Thyroid gland (tissue), 4 donors: ENCODE measurements around the gene SH3BGRL2. TPM values are rescaled to one million over a fixed set of nuclear protein-coding genes. Genes with fewer than 3 reads are reported as not detected.

Experiments
- DNase-seq, 2 donors: peaks; one replicate each; pipeline ENCODE4 v3.0.0-alpha.2; 2019
- H3K27ac ChIP-seq, 3 donors: fragments of 200-600 bp; sonication (generic); 1 replicate in 2 of 3; 2 replicates in 1 of 3; pipeline ENCODE4 v1.5.1; 2016 to 2019; ENCODE audit warnings: mild to moderate bottlenecking in 1 of 3, moderate library complexity in 1 of 3
- H3K27me3 ChIP-seq: fragments of 200-600 bp; sonication (generic); one replicate; pipeline ENCODE4 v1.5.1; 2019
- H3K36me3 ChIP-seq, 2 donors: fragments of 200-600 bp; sonication (generic); one replicate each; pipeline ENCODE4 v1.5.1; 2016 to 2019
- H3K4me1 ChIP-seq, 2 donors: fragments of 200-600 bp; sonication (generic); one replicate each; pipeline ENCODE4 v1.5.1; 2017 to 2019
- H3K4me3 ChIP-seq, 3 donors: fragments of 200-600 bp; sonication (generic); replicated peaks in 1 of 3; 1 replicate in 2 of 3; 2 replicates in 1 of 3; pipeline ENCODE4 v1.5.1; 2016; ENCODE audit warnings: mild to moderate bottlenecking in 1 of 3
- H3K9me3 ChIP-seq: fragments of 200-600 bp; sonication (generic); one replicate; pipeline ENCODE4 v1.5.1; 2017
- CTCF ChIP-seq, 6 experiments: fragments of 200-600 bp in 3 of 6; fragments of 450-650 bp in 3 of 6; sonication (generic) in 3 of 6; IDR thresholded peaks; one replicate each; pipeline ENCODE4 v1.5.1; 2016 to 2019; ENCODE audit warnings: antibody characterized with exemption in 6 of 6, mild to moderate bottlenecking in 2 of 6, inconsistent platforms in 1 of 6, moderate library complexity in 1 of 6
- POLR2A ChIP-seq, 2 donors: fragments of 450-650 bp; IDR thresholded peaks; one replicate each; pipeline ENCODE4 v1.6.1; 2017; ENCODE audit warnings: antibody characterized with exemption in 2 of 2, mild to moderate bottlenecking in 2 of 2, moderate library complexity in 1 of 2
- WGBS, 2 donors: methylation state at CpG; one replicate each; pipeline ENCODE4 v1.1.5; 2017; 5-methylcytosine and 5-hydroxymethylcytosine counted together
- intact Hi-C: fragments of 100-400 bp; cut with DNase I; formaldehyde crosslinking; loops from one replicate; pipeline ENCODE4 v1.15.1; 2023
- total RNA-seq, 4 donors: library from RNA; depleted of rRNA; stranded (reverse); fragments of >200 nt; gene quantifications; one replicate each; pipeline ENCODE4 v1.2.3, GENCODE V29; 2016

The SH3BGRL2 gene
- total RNA-seq, 4 donors from 2014 or later, result 170 to 225 (median 183) TPM

- Histone ChIP-seq H3K9me3 (no peaks in the 10 kb centered on the region), H3K4me3 (no peak overlapping the region), H3K4me1 (peaks cover 55 to 77% of the 10 kb centered on the region in 2 donors), H3K27ac (peak overlapping the region in 2 of 3 donors; percentile 26 to 86), H3K27me3 (no peaks in the 10 kb centered on the region), H3K36me3 (no peaks in the 10 kb centered on the region)
- WGBS, 2 donors, result 76 to 80% methylated on average over 1 to 5 of the region's 5 CpGs
- TF ChIP-seq CTCF (IDR thresholded peaks at IDR 0.05), result no peak
- no peak for TF ChIP-seq POLR2A (IDR thresholded peaks at IDR 0.05)
- intact Hi-C loops, result no loop called here
- no peak for DNase-seq
Observed at GRCh38 chr6:79668381-79668780, 37.3 kb downstream of the SH3BGRL2 start.

GRCh38 chr6:79669766-79670165, 38.6 kb downstream of the SH3BGRL2 start:
- H3K27me3 ChIP-seq, result no peaks in the 10 kb centered on the region
- peaks cover 0 to 3% of the 10 kb centered on the region in 2 donors for H3K36me3 ChIP-seq
- H3K27ac ChIP-seq, result peak overlapping the region in 2 of 3 donors; percentile 82 to 86
- intact Hi-C loops, result no loop called here
- no peak overlapping the region for H3K4me3 ChIP-seq
- WGBS, 2 donors, result 100% methylated on average over 1 of the region's 1 CpG
- TF ChIP-seq POLR2A (IDR thresholded peaks at IDR 0.05) (no peak), CTCF (IDR thresholded peaks at IDR 0.05) (no peak)
- H3K4me1 ChIP-seq, result peaks cover 48 to 68% of the 10 kb centered on the region in 2 donors
- H3K9me3 ChIP-seq, result no peaks in the 10 kb centered on the region
- no peak for DNase-seq

GRCh38 chr6:79670789-79671188, 39.7 kb downstream of the SH3BGRL2 start:
- intact Hi-C loops, result no loop called here
- peak overlapping the region; percentile 82 to 89 (median 86) for H3K27ac ChIP-seq
- no peaks in the 10 kb centered on the region for H3K9me3 ChIP-seq
- peaks cover 0 to 3% of the 10 kb centered on the region in 2 donors for H3K36me3 ChIP-seq
- no peaks in the 10 kb centered on the region for H3K27me3 ChIP-seq
- no peak overlapping the region for H3K4me3 ChIP-seq
- DNase-seq, result no peak
- 86 to 88% methylated on average over 2 of the region's 2 CpGs for WGBS, 2 donors
- peaks cover 41 to 65% of the 10 kb centered on the region in 2 donors for H3K4me1 ChIP-seq
- TF ChIP-seq CTCF (IDR thresholded peaks at IDR 0.05), result no peak

- Histone ChIP-seq H3K4me3 (no peak overlapping the region), H3K4me1 (peaks cover 34 to 57% of the 10 kb centered on the region in 2 donors), H3K27me3 (no peaks in the 10 kb centered on the region), H3K36me3 (peaks cover 0 to 3% of the 10 kb centered on the region in 2 donors), H3K27ac (peak overlapping the region; percentile 82 to 89 (median 86)), H3K9me3 (no peaks in the 10 kb centered on the region)
- TF ChIP-seq POLR2A (IDR thresholded peaks at IDR 0.05) (peak in 1 of 2 donors; percentile 27), CTCF (IDR thresholded peaks at IDR 0.05) (no peak)
- WGBS, 2 donors, result 23 to 24% methylated on average over 4 of the region's 4 CpGs
- intact Hi-C loops, result no loop called here
- peak; percentile 92 to 94 for DNase-seq
Observed at GRCh38 chr6:79671600-79672266, 40.6 kb downstream of the SH3BGRL2 start.

- Histone ChIP-seq H3K36me3 (peaks cover 0 to 3% of the 10 kb centered on the region in 2 donors), H3K27me3 (no peaks in the 10 kb centered on the region), H3K9me3 (no peaks in the 10 kb centered on the region), H3K4me3 (no peak overlapping the region), H3K27ac (peak overlapping the region; percentile 82 to 89 (median 86)), H3K4me1 (peaks cover 38 to 62% of the 10 kb centered on the region in 2 donors)
- 20 to 21% methylated on average over 2 of the region's 2 CpGs for WGBS, 2 donors
- intact Hi-C loops, result no loop called here
- TF ChIP-seq CTCF (IDR thresholded peaks at IDR 0.05) (peak in 5 of 6 experiments; percentile 18 to 66 (median 43)), POLR2A (IDR thresholded peaks at IDR 0.05) (no peak)
- DNase-seq, result no peak
Observed at GRCh38 chr6:79672631-79673111, 41.5 kb downstream of the SH3BGRL2 start.
